IPS DF 4.7 (cell line): ENCODE measurements around the gene CD7.

Source experiments
- DNase-seq: peaks from one replicate; pipeline ENCODE4 v3.0.0-alpha.2; 2013; ENCODE audit warnings: low spot score; ENCODE audit errors: extremely low read depth

The CD7 gene

GRCh38 chr17:82346342-82347300 lies 29.2 kb upstream of the CD7 start:
- no peak for DNase-seq

GRCh38 chr17:82345151-82345976 lies 28.0 kb upstream of the CD7 start:
- DNase-seq: no peak

- no peak for DNase-seq
These were observed 26.9 kb upstream of the CD7 start for GRCh38 chr17:82344175-82344907.

GRCh38 chr17:82343560-82343959 lies 26.2 kb upstream of the CD7 start:
- DNase-seq: no peak

GRCh38 chr17:82342361-82343079 lies 25.1 kb upstream of the CD7 start:
- no peak for DNase-seq

- no peak for DNase-seq
These were observed 22.5 kb upstream of the CD7 start for GRCh38 chr17:82339634-82340580.

GRCh38 chr17:82338858-82339633 lies 21.6 kb upstream of the CD7 start:
- no peak for DNase-seq

GRCh38 chr17:82334622-82335394 lies 17.4 kb upstream of the CD7 start:
- DNase-seq: no peak

GRCh38 chr17:82334204-82334621 lies 16.8 kb upstream of the CD7 start:
- DNase-seq: no peak

- no peak for DNase-seq
These were observed 16.1 kb upstream of the CD7 start, which contains the start of gene SECTM1 for GRCh38 chr17:82333279-82334171. SECTM1 (minus strand) TSS chr17:82333766; CDS start chr17:82327240, 6,526 bp downstream.

- no peak for DNase-seq
These were observed 15.4 kb upstream of the CD7 start for GRCh38 chr17:82332669-82333278.

GRCh38 chr17:82331345-82331939 lies 14.0 kb upstream of the CD7 start:
- no peak for DNase-seq

GRCh38 chr17:82330322-82331239 lies 13.2 kb upstream of the CD7 start:
- DNase-seq: no peak

GRCh38 chr17:82329683-82330321 lies 12.4 kb upstream of the CD7 start:
- no peak for DNase-seq
